HG02938 (cell line): ENCODE data around the gene FNDC3B.

Source experiments
- ATAC-seq: cut with Tn5 transposase; IDR thresholded peaks from one replicate; pipeline ENCODE4 v1.9.1; 2021; ENCODE audit warnings: mild to moderate bottlenecking, moderate library complexity; ENCODE audit not compliant: unreplicated experiment

The FNDC3B gene

DNA sequence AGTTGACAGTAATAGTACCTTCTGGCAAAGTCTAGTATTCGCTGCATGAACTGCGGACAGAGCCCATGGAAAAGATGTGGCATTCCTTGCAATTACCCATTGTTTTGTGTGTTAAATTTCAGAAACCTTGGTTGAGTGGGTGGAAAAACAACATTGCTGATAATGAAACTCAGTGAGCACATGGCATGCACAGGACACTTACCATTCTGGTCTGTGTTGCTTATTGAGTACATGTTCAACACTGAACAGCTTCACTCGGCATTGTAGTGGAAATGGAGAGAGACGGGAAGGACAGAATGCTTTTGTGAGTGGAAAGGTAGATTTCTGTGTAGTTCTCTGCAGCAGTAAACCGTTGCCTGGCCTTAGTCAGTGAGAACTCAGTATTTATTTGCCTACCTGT is 165.3 kb downstream of the FNDC3B start:
- ATAC-seq: no peak

GRCh38 chr3:172208586-172209332 is 169.4 kb downstream of the FNDC3B start:
- ATAC-seq: no peak

GRCh38 chr3:172209333-172210321 is 170.2 kb downstream of the FNDC3B start:
- no peak for ATAC-seq

- no peak for ATAC-seq
These were observed 171.0 kb downstream of the FNDC3B start for GRCh38 chr3:172210355-172210754.

GRCh38 chr3:172211123-172211522 is 171.7 kb downstream of the FNDC3B start:
- ATAC-seq: no peak

- ATAC-seq: no peak
These were observed 173.8 kb downstream of the FNDC3B start for GRCh38 chr3:172213200-172213599.

- ATAC-seq: no peak
These were observed 174.5 kb downstream of the FNDC3B start for GRCh38 chr3:172213904-172214303.

GRCh38 chr3:172216267-172216666 is 176.9 kb downstream of the FNDC3B start:
- ATAC-seq: no peak

DNA sequence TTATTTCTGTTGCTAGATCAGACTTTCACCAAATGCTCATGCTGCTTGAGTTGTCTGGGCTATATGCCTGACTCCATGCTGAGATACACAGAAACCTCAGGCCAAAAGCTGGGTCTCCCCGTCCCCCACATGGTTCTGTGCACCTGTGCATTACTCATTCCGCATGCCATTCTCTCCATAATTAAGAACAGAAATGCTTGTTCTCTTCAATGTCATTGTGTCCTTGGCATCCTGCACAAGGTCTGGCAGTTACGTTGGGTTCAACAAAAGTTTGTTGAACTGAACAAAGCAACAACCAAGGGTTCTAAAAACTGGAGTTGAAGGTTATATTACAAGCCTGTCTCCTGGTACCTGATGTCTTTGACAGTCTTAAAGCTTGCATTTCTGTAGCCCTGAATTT is 177.5 kb downstream of the FNDC3B start:
- ATAC-seq: no peak

- no peak for ATAC-seq
These were observed 178.5 kb downstream of the FNDC3B start for GRCh38 chr3:172217877-172218276.

DNA sequence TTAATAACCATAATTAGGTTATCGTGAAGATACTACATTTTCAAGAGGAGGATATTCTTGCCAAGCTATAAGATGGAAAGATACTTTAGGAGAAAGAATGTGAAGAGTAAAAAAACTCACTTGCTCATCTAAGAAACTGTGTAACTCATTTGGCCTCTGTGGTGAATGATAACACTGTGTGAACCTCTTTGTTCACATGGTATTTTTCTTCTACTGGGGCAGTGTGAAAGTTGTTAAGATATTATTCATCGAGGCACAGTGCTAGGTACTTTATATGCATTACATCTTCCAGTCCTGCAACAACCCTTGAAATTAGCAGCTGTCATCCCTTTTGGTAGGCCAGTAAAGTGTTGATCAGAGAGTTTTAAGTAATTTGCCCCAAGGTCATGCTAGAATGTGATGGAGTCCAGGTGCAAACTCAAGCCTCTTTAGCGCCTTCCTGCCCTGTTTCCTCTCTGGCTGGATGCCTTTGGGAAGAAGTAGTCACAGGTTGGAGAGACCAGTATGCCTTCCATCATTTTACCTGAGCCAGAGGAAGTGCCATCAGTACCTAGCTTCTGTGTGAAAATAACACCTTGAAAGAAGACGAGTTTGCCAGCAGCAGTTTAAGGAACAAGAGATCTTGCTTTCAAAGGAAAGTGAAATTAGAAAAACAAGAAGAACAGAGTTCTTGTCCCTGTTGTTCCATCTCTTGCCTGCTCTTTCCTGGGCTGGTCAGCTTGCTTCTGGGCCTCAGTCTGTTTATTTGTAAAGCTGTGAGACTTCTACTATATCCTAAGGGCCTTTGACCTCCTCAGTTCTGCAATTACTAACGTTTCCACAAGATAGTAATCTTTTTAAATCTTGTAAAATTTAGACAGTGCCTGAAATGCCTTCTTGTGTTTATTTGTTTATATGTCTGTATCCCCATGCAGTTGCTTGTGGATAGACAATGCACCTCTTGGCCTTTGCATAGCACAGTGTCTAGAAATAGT is 179.3 kb downstream of the FNDC3B start:
- ATAC-seq: no peak

DNA sequence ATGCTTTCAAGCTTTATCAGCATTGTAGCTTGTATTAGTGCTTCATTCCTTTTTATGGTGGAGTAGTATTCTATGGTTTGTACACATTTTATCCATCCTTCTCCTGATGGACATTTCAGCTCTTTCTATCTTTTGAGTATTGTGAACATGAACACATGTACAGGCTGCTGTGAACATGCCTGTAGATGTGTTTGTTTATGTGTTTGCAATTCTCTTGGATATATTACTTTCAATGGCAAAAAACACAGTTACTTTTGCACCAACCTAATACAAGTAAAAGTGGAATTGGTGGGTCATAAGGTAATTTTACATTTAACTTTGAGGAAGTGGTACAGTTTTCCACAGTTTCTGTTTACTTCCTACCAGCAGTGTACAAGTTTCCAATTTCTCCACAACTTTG is 180.4 kb downstream of the FNDC3B start:
- no peak for ATAC-seq

DNA sequence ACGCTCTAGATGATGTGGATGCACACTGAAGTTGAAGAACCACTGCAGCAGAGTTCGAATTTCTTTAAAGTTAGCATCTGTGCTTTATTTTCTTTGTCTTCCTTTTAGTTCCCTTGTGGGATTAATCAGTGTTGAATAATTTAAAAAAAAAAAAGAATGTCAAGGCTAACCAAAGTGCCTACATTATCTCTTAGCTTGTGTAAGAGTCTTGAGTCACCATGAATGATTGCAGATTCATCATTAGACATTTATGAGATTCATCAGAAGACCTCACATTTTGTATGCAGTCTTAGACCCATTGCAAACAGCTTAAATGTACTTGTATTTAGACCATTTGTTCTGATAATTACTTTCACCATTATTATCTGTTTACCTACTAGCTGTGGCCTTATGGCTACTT is 182.2 kb downstream of the FNDC3B start:
- ATAC-seq: no peak

DNA sequence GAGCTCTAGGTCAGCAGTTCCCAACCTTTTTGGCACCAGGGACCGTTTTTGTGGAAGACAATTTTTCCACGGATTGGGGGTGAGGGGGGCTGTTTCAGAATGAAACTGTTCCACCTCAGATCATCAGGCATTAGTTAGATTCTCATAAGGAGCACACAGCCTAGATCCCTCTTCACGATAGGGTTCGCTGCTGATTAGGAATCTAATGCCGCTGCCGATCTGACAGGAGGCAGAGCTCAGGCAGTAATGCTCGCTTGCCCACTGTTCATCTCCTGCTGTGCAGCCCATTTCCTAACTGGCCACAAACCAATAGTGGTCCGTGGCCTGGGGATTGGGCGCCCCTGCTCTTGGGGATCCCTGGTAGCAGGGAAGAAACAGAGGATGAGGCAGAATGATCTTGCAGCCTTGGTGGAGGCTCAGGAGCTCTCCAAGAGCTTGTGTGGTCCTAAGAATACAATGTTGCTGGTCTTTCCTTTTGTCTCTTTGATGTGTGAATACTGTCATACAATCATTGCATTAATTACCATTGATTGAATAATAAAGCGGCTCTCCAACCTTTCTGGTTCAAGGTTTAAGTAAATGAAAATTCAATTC is 183.2 kb downstream of the FNDC3B start:
- no peak for ATAC-seq

DNA sequence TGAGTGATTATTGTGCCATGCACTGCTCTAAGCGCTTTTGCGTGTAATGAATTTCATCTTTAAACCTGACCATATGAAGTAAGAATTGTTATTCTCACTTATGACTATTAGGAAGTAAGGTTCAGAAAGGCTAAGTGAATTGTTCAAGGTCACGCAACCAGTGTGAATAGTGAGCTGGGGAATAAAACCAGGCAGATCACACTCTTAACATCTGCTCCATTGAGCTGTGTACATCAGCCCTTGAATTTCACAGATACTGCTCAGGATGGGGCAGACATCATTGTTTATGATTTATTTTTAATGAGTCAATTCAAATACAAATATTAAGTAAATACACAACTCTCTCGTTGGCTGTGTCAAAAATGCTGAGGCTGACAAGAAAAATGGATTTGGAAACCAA is 184.5 kb downstream of the FNDC3B start:
- ATAC-seq: no peak

- no peak for ATAC-seq
These were observed 185.3 kb downstream of the FNDC3B start for GRCh38 chr3:172224560-172225214.

GRCh38 chr3:172225215-172225707 is 185.9 kb downstream of the FNDC3B start:
- ATAC-seq: no peak

DNA sequence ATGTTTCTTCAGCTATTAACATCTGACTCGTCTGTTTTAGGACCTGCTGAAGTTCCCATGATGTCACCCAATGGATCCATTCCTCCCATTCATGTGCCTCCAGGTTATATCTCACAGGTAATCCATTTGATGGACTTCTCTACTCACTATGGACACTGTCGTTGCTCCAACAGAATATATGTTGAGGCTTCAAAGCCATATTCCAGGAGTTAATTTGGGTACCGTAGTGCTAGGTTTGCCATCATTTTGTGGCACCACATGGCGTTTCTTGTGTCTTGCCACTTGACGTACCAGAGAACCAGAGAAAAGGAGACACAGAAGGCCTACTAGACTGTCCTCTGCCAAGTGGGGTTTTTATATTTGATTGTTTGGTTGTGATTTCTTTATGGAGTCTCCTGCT is 187.5 kb downstream of the FNDC3B start:
- no peak for ATAC-seq

GRCh38 chr3:172227340-172228035 is 188.1 kb downstream of the FNDC3B start:
- no peak for ATAC-seq
